Suprapubic skin (tissue), 4 donors: ENCODE data around the gene ZNF23.

Experiments
- CTCF ChIP-seq, 2 donors: fragments of 200-600 bp in 1 of 2; fragments of 450-650 bp in 1 of 2; sonication (generic) in 1 of 2; IDR thresholded peaks; one replicate each; pipeline ENCODE4 v1.5.1; 2016 to 2019; ENCODE audit warnings: antibody characterized with exemption in 2 of 2, mild to moderate bottlenecking in 1 of 2, moderate library complexity in 1 of 2
- EP300 ChIP-seq: sonication (generic); formaldehyde crosslinking; IDR thresholded peaks from one replicate; pipeline ENCODE4 v1.6.1; 2017; ENCODE audit warnings: antibody characterized with exemption
- POLR2AphosphoS5 ChIP-seq, 3 donors: sonication (generic); formaldehyde crosslinking; IDR thresholded peaks; one replicate each; pipeline ENCODE4 v1.6.1; 2017; ENCODE audit warnings: antibody characterized with exemption in 3 of 3

DNA sequence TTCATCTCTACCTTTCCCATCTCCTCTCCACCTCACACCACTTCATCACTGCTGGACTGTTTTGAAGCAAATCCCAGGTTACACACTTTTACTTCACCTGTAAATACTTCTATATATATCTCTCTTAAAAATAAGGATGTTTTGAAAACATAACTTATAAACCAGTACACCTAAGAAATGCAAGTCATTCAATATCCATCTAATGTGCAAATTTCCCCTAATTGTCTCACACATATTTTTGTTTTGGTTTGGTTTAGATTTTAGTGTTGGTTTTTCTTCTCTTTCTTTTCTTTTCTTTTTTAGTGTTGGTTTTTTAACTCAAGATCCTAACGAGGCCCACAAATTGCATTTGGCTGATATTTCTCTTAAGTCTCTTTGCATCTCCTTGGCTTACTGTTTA lies 45.0 kb upstream of the ZNF23 start:
- TF ChIP-seq POLR2AphosphoS5 (IDR thresholded peaks at IDR 0.05) (no peak), CTCF (IDR thresholded peaks at IDR 0.05) (no peak), EP300 (no peak)
